ENCODE data around the gene MOB3B.

The MOB3B gene

DNA sequence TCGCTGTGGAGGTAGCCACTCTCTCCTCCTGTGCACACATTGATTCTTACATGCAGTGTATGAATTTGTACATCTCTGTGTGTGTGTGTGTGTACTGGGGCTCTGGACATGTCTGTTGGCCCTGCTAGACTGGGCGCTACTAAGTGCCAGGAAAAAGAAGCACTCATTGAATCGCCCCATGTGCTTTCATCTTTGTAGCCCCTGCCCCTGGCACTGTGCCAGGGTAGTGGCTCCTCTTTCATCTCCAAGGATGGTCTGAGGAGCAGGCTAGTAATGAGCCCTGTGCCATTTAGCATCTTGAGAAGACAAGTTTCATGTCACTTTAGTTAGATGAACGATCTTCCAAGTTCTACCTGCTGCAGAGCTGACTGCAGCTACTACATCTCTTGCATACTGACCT, 198.2 kb downstream of the MOB3B start:
- FAIRE-seq: no peak

DNA sequence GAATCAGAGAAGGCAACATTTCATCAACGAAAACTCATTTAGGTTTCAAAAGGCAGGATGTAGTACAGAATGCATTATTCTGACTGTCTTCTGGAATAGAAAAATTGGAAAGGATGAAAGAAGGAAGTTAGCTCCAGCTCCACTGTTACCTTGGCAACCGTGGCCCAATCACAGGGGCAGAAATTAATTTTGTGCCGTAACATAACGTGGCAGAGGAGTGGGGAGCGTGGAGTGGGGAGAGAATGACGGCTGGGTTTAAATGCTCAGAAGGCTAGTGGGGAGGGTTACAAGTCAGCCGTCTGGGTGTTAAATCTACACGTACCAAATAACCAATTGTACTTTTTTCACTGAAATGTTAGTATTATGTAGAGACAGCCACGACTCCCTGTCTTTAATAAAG, 200.3 kb downstream of the MOB3B start:
- FAIRE-seq: no peak

DNA sequence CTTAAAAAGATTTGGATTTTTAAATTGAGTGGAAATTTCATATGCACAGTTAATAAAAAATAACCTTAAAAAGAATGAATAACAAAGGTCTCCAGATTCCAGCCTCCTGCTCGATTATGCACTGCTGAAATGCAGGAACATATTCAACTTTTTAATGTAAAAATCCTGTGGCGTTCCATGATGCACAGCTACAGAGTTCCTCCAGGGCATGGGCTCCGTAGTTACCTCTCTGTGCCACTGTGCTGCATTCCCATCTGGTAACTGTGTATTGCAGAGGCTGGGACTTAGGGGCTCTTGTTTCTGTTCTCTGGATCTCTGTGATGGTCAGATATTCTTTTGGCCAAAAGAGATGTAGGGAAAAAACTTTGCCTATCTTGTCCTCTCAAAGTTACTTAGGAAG, 201.1 kb downstream of the MOB3B start:
- FAIRE-seq: no peak

DNA sequence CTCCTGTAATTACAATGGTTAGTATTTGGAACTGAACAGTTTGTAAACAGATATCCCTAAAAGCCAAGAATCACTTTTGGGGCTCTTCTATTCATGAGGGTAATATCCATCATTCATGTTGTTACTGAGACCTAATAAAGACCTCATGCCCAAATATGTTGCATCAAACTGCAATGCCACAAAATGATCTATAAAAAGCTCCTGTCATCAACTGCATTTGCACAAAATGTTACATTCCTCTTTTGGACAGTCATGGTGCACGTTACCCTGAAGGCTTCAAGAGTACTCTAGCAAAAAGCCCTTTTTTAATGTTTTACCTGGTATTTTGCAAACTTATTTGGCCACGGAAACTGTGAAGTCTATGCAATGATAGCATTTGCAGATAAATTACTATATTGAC, 218.4 kb downstream of the MOB3B start:
- FAIRE-seq: no peak

DNA sequence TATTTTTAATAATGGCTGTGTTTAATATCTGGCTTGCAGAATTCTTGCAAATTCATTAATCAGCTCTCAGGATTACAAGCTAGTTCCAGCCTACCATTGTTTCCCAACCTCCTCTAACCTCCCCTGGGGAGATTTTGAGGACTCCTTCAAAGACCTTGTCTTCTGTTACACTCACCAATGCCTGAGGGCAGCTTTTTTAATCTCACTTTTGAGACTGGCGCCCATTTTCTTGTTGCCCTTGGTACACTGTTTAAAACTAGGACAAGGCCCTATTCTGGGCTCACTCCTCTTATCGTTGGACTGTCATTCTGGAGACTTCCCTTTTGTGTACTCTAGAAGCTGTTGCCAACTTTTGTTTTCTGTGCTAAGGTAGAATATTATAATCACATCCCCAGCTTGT, 219.0 kb downstream of the MOB3B start:
- FAIRE-seq: no peak

DNA sequence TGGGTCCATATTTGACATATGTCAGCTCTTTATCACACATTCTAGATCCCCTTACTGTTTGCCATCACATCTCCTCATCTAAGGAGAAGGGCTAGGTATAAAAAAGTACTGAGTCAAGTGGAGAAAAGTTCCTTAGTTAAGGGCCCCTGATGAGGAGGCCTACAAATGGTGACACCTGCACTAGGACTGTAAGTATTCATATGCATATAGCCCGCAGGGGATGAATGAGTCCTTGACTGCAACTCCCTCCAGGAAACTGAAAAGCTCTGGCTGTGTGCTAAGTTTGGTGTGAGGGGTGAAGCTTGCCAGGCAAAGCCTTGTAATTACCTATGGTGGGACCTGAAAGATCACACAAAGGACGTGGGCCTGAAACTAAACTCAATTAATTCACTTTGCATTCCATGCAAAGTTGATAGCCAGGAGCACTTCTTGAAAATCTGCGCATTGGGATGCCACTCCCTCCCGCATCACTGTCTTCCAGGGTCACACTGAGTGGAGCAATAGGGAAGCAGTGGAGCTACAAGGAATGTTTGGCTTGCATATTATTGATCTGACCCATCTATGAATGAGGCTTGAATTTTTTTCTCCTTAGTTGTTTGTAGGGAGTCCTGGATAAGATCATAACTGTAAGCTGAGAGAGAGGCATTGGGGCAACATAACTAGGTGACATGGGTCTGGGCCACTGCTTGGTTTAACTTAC, 220.8 kb downstream of the MOB3B start:
- no peak for FAIRE-seq

DNA sequence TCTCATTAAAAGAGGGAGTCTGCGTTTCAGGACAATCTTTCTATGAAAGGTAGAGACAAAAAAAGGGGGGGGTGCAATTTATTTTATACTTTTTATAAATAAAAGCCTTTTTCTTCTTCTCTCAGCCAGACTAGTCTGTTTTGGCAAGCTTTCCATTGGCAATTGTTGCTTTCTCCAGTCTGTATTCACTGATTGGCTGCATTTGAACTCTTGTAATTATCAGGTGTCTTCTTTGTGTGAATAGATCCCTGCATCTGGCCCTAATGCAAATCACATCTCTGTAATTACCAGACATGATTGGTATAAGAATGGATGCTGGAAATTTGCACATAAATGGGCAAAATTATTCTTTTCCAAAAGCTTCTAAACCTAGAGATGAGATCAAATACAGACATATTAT, 225.1 kb downstream of the MOB3B start:
- FAIRE-seq: no peak

DNA sequence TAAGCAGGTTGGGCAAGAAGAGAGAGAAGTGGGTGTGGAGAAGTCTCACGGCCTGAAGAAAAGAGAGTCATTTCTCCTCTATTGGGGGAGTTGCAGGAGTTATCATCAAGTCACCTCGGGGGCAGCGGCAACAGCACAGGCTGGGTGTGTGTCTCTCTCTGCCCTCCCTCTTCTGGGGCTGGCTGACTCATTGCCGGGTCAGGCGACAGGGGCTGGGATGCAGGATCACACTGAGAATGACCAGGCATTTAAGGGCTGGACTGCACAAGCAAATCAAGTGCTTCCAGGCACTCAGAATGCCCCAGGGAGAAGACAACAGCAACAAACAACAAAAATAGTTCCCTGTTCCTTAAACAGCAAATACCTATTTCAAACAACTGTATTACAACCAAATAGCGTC, 226.4 kb downstream of the MOB3B start:
- FAIRE-seq: no peak

DNA sequence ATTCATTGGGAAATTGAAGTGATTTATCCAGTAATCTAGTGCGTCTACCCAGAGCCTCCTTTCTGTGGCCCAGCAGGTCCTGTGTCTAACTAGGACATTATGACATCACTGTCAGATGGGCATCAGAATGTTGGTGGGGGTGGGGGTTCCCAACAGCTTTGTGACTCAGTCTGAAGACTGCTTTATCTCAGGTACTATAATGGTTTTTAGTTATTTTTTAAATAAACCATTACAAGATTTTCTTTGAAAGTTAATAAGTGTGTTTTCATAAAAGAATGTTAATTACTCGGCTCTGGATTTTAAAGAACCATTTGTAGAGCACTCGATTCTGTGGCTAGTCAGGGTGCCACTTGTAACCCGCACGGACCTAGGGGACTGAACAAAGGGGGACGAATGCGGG, 232.6 kb downstream of the MOB3B start, which contains the start of gene EQTN:
Gene EQTN, minus strand, starts transcription at position 101 of the 400 bp plus-strand sequence. Its CDS starts 95 bp downstream, at position 6.
- no peak for FAIRE-seq

DNA sequence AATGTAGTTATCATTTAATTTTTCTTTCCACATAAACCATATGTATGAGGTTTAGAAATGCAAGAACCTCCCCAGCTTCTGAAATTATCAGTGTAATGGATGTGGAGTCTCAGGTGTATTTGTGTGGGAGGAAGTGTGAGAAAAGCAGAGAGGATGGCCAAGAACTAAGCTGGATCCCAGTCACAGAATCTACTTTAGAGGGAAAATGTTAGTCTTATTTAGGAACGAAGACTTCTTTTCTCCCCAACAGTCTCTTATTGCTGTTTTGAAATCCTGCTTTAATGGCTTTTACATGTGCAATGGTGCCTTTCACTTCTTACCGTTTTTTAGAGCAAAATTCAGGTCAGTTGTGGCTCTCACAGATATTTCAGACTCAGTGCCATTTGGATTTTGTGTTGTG, 235.6 kb downstream of the MOB3B start:
- FAIRE-seq: no peak

DNA sequence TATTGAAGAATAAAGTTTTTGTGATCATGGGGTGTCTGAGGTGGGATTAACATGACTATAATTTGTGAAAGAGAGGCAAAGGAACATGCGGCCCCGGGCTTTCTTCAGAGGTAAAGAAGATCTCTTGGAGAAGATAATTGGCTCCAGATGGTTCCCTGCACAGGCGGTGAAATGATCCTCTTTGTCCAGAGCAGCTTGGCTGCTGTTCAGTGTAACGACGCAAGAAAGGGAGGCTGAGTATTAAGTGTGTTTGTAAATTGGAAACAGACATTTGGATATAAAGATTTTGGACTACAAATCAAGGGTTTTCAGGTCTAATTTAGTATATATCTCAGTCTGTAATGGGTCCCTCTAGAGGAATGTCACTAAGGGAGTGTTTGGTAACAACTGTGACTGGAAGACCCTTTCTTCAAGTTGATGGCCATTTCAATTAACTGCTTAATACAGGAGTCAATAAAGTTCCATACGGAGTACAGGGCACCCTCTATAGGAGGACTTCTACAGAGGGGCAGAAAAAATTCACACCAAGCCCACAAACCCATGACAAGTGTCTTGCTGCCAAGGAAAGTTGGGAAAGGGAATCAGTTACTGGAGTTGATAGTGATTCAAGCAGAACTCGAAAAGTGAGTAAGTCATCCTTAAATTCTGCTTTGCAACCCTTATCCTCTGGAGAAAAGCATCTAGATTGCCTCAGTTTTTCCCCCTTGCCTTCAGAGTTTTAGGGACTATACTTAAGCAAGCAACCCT, 236.8 kb downstream of the MOB3B start:
- no peak for FAIRE-seq

DNA sequence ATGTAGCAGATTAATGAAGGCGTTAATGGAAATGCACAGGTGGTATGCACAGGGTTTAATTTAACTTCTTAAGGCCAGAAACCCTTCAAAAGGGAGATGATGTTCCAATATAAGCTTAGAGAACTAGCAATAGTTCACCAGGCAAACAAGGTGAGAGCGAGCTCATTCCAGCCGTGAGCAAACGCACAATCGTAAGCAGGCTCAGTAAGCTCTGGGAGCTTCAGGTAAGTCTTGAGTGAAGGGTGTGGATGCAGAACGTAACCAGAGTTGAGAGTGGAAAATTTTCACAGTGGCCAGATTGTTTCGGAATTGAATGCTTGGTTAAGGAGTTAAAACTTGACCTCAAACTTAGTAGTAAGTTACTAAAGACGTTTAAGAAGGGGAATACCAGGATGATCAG, 238.3 kb downstream of the MOB3B start:
- no peak for FAIRE-seq

DNA sequence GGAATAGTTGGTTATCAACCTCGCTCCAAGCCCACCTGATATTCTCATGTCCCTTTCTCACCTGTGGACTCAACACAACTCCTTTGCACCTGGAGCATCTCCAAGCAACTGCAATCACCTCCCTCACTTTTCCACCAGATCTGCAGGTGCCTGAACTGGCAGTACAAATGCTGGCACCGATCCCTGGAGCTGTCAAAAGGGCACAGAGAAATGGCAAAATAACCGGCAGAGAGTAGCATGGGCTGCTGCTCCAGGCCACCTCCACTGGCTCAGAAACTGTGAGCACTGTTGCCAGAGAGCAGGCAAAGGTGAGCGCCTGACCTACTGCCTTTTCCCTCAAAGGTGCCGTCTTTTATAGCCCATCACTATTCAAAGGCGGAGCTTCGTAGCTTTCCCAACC, 247.3 kb downstream of the MOB3B start:
- no peak for FAIRE-seq

DNA sequence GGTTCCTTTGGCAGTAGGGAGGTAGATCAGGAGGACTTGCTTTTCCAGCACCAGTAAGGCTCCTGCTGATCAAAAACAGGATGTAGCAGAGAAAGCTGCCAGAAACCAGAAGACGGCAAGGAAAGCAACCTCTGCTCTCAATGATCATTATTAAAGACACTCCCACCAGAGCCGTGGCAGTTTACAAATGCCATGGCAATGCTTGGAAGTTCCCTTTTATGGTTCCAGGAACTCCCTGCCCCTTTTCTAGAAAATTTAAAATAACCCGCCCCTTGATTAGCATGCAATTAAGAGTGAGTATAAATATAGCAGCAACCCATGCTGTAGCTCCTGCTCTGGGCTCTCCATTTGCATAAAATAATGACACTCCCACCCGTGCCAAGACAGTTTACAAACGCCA, 248.8 kb downstream of the MOB3B start:
- no peak for FAIRE-seq

DNA sequence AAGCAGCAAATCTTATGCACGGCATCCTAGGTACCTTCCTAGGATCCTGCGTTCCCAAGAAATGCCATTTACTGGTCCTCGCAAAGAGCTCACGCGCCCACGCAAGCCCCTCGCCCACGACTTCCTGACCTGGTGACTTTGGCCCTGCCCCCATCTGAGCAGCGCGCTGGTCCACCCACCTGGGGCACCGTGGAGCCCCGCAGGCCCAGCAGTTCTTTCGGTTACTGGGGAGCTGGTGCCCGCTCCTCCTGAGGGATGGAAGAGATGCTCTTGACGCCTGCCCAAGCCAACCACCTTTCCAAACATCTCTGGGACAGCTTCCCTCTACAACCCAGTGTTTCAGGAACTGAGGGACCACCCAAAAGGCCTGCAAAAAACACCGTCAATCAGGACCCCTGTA, 249.4 kb downstream of the MOB3B start:
- no peak for FAIRE-seq

DNA sequence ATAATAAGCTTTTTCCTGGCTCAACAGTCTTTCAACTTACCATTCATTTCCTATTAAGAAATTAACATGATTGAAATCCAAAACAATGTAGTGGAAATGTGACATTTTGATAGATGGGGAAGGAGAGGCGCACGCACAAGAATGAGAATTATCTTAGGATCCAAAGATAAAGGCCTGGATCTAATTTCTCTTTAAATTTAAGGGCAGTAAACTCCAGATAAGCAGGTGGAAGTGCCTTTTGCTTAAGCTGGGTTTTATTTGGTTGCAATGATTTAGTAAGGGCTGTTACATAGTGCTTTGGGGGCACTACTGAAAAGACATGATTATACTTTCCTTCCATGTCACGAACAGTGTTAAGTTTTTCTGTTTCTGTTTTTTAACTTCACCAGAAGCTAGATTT, 250.0 kb downstream of the MOB3B start:
- no peak for FAIRE-seq

DNA sequence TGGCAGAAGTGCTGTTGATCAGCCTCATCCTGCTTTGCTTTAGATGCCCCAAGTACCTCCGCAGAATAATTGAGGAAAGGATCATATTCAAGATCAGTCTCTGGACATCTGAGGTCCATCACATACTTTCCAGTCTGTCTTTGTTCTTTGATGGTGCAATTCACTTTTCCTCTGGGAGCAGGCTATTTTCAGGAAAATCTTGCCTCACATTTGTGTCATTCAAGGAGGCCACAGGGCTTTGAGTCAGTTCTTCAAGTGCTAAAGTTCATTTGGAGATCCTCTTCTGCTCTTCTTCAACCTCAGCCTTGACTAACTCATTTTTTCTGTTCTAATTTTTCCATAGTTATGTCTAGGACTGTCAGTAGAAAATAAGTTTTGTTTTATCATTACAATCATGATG, 251.2 kb downstream of the MOB3B start:
- no peak for FAIRE-seq

DNA sequence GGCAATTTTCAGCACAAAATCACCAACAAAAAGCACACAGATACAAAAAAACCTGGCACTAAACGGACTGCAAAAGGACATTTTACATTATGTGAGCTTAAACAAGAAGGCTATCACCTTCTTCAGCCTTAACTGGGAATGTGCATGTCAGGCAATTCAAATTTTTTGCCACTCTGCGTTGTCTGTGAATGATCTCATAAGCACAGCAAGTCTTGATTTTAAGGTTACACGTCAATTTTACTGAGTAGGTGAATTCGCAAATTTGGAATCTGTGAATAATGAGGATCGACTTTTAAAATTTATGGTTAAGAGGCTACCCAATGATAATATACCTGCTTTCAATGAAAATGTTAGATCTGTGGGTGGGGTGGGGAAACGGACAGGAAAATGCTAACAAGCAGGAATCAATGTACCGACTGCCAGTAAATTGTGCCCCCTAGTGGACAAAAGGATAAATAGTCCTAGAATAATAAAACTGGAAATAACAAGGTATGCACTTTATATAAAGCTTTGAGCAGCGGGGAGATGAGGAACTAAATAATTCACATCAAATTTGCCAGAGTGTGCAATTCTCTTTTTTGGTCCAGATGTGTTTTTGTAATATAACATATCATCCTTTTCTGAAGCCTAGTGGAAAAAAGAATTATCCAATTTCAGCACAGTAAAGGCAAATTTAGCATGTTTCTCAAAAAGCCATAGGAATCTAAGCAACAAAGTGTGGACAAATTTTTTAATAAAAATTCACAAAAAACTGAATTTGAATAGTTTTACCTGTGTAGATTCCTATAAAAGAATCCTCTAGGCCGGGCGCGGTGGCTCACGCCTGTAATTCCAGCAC, 253.2 kb downstream of the MOB3B start:
- FAIRE-seq: peak; percentile 92

Measured in A204.1 (cell line).